Mucosa of descending colon (tissue), 3 donors: Measurements from ENCODE around the gene TRIM75. TPM values are rescaled to one million over a fixed set of nuclear protein-coding genes. Genes with fewer than 3 reads are reported as not detected.

ENCODE experiments used
- ATAC-seq: fragments of 200-7000 bp; cut with Tn5 transposase; one replicate; pipeline ENCODE4 v1.9.1; 2020; ENCODE audit warnings: mild to moderate bottlenecking, moderate library complexity
- DNase-seq, 3 donors: peaks; one replicate each; pipeline ENCODE4 v3.0.0-alpha.2; 2020
- H3K36me3 ChIP-seq: fragments of 200-600 bp; one replicate; pipeline ENCODE4 v1.8.0; 2021; ENCODE audit warnings: low read depth, mild to moderate bottlenecking
- H3K4me1 ChIP-seq: fragments of 200-600 bp; one replicate; pipeline ENCODE4 v1.8.0; 2021; ENCODE audit warnings: low read depth, mild to moderate bottlenecking
- H3K4me3 ChIP-seq: fragments of 200-600 bp; one replicate; pipeline ENCODE4 v1.8.0; 2021; ENCODE audit warnings: mild to moderate bottlenecking
- H3K9me3 ChIP-seq: fragments of 200-600 bp; one replicate; pipeline ENCODE4 v1.8.0; 2021; ENCODE audit warnings: mild to moderate bottlenecking
- CTCF ChIP-seq: fragments of 200-600 bp; IDR thresholded peaks from one replicate; pipeline ENCODE4 v1.8.0; 2022; ENCODE audit warnings: antibody characterized with exemption, mild to moderate bottlenecking
- intact Hi-C, 2 donors: fragments of 100-400 bp; cut with DNase I in 1 of 2; cut with micrococcal nuclease in 1 of 2; formaldehyde crosslinking; loops; one replicate each; pipeline versions ENCODE4 v1.11.0 to v1.11.1; 2022; cut with DNase I, micrococcal nuclease
- total RNA-seq, 3 donors: library from RNA; stranded (reverse); fragmentation: NEBNext Ultra II Directional in 2 of 3; extraction: Animal tissue kit (Norgen Biotek cat#: 25700) in 2 of 3; gene quantifications; one replicate each; pipeline versions ENCODE4 v1.2.1 to v1.2.4, GENCODE V29; 2021 to 2023
- donor health status: DM: no; HTN: no; CAD: no; lungs with moderate emphysema.
- donor health status: DM: no; HTN: no; CAD: no.
- donor health status: DM: no; HTN: yes; CAD: no.

Gene TRIM75
- total RNA-seq, 3 donors from 2014 or later: not detected

DNA sequence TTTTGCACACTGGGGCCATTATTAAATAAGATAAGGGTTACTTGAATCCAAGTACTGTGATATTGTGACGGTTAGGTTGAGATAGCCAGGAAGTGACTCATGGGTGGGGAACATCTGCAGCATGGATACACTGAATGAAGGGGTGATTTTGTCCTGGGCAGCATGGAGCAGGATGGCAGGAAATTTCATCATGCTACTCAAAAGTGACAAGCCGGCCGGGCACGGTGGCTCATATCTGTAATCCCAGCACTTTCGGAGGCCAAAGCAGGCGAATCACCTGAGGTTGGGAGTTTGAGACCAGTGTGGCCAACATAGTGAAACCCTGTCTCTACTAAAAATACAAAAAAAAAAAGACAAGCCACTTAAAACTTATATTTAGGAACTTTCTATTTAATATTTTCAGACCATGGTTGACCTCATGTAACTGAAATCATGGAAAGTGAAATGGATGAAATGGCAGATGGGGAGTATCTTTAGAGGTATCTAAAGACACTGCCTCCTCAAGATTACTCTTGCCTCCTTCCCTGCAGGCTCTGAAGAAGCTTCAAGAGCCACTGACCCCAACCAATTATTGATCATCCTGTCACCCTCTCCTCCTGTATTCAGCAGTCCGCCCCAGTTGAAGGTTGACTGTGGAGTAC lies 25.8 kb upstream of the TRIM75 start:
- no peak overlapping the region for H3K4me3 ChIP-seq
- H3K9me3 ChIP-seq: no peaks in the 10 kb centered on the region
- intact Hi-C loops: no loop called here
- TF ChIP-seq CTCF: no peak
- ATAC-seq (no peak), DNase-seq (no peak)
- H3K36me3 ChIP-seq: no peaks in the 10 kb centered on the region
- no peaks in the 10 kb centered on the region for H3K4me1 ChIP-seq

GRCh38 chr4:165031436-165032211 lies 22.0 kb upstream of the TRIM75 start, which contains the start of gene TRIM60:
Gene TRIM60, plus strand, starts transcription at chr4:165031999. Its CDS starts 8,074 bp downstream, at chr4:165040073.
- DNase-seq (no peak), ATAC-seq (no peak)
- intact Hi-C loops: no loop called here
- no peaks in the 10 kb centered on the region for H3K4me1 ChIP-seq
- H3K9me3 ChIP-seq: no peaks in the 10 kb centered on the region
- no peak for TF ChIP-seq CTCF
- H3K36me3 ChIP-seq: no peaks in the 10 kb centered on the region
- no peak within 1 kb of the TSS for H3K4me3 ChIP-seq

- no peaks in the 10 kb centered on the region for H3K4me1 ChIP-seq
- intact Hi-C loops: no loop called here
- no peak overlapping the region for H3K4me3 ChIP-seq
- no peak for TF ChIP-seq CTCF
- DNase-seq: no peak
- ATAC-seq: no peak
- no peaks in the 10 kb centered on the region for H3K36me3 ChIP-seq
- no peaks in the 10 kb centered on the region for H3K9me3 ChIP-seq
Measured at GRCh38 chr4:165048170-165048569, 5.5 kb upstream of the TRIM75 start.

- H3K4me3 ChIP-seq: no peak overlapping the region
- DNase-seq (no peak), ATAC-seq (no peak)
- no peak for TF ChIP-seq CTCF
- no peaks in the 10 kb centered on the region for H3K9me3 ChIP-seq
- no peaks in the 10 kb centered on the region for H3K36me3 ChIP-seq
- intact Hi-C loops: no loop called here
- H3K4me1 ChIP-seq: no peaks in the 10 kb centered on the region
Measured at GRCh38 chr4:165052627-165053026, 1.0 kb upstream of the TRIM75 start.

DNA sequence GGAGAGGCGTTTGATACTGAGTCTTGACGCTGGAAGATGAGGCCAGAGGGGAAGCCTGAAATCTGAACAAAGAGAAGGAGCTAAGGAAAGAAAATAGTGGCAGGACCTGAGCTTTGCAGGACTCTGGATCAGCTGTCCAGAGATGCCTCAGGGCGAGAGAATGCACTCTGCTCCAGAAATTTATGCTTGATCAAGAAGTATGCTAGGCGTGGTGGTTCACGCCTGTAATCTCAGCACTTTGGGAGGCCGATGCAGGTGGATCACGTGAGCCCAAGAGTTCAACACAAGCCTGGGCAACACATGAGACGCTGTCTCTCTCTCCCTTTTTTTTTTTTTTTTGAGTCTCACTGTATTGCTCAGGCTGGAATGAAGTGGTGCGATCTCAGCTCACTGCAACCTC lies 1.9 kb downstream of the TRIM75 start:
- DNase-seq: no peak

More for the DNA sequence above, 1.9 kb downstream of the TRIM75 start:
- no peaks in the 10 kb centered on the region for H3K36me3 ChIP-seq
- no peaks in the 10 kb centered on the region for H3K4me1 ChIP-seq
- H3K9me3 ChIP-seq: no peaks in the 10 kb centered on the region
- ATAC-seq: no peak
- intact Hi-C loops: no loop called here
- no peak for TF ChIP-seq CTCF
- H3K4me3 ChIP-seq: no peak overlapping the region
